GM18858 (cell line): ENCODE measurements around the gene KLHL21.

Source experiments
- ATAC-seq: cut with Tn5 transposase; IDR thresholded peaks from one replicate; pipeline ENCODE4 v1.9.1; 2021; ENCODE audit not compliant: unreplicated experiment

Gene KLHL21

DNA sequence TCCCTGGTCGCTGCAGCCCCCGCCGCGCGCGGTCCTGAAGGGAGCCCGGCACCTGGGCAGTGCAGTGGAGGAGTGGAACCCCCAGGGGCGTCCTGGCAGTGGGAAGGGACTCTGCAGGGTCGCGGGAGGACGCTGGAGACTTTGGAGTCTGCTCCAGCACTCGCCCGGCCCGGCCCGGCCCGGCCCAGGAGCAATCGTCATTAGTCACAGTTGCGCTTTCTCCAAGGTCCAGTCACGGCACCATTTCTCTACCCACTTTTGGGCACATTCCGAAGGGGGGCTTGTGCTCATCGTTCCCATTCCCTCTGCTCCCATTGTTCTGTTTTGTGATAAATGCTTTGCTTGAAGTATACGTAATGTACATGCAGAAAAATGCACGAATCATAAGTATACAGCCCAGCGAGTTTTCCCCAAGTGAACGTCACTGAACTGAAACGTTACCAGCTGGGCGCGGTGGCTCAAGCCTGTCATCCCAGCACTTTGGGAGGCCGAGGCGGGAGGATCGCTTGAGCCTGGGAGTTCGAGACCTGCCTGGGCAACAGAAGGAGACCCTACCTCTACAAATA, 23.0 kb upstream of the KLHL21 start:
- ATAC-seq = no peak

DNA sequence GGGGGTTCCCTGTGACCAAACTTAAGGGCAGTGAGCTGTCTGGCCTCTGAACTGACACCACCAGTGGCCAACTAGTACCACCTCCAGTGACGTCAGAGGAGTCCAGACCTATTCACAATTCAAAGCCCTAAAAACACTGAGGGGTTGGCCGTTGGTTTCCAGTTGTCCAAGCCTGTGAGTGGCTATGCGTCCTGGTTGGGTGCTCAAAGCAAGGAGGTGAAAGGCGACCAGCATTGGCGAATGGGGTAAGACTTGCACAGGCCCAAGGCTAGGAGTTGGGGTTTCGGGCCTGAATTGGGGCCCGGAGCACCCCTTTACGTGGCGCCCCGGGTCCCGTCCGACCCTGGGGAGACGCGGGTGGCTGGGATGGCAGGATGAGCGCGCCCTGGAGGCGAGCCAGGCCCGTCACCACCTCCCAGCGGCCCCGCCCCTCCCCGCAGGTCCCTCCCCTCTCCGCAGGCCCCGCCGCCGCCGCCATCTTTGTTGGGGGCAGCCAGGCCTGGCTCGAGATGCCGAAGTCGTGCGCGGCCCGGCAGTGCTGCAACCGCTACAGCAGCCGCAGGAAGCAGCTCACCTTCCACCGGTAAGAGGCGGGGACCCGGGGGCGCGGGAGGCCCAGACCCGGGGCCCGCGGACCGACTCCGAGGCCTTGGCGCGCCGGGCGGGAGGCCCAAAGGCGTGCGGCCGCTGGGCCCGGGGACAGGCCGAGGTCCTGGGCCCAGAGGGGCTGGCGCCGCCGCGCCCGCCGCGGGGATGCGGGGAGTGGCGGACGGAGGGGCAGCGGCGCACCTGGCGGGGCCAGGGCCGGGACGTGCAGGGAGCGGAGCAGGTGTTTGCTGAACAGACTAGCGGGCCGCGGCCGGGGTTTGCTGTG, 22.3 kb upstream of the KLHL21 start, which contains the start of gene THAP3:
Gene THAP3, plus strand, starts transcription at position 159 of the 874 bp plus-strand sequence. Its CDS starts 351 bp downstream, at position 510.
- peak; percentile 46 for ATAC-seq

DNA sequence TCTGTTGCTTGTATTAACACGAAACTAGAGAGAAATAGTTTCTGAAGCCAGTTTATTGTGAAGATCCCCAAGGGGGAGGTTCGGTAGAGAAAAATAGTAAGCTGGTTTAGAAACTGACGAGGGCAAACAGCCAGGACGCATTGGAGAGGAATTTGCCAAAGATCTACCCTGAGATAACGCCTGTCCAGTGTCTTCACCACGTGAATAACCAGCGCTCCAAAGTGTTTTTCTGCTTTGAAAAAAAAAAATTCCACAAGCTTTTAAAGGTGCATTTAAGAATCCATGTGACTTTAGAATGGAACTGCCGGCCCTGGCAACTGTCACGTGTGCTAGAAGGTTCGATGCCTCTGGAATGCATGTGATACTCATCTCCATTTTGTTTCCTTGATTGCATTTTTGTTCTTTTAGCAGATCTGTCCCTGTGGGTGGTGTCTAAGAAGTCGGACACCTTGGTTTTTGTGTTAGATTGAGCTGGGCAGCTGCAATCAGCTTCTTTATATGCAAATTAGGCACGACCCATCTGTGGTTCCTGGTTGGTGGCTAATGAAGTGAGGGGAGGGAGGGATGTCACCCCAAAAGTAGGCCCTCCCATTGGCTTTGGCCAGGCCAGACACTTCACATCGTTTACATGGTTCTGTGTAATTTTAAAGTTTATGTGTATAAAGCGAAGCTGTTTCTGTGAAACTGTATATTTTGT, 20.7 kb upstream of the KLHL21 start:
- no peak for ATAC-seq

DNA sequence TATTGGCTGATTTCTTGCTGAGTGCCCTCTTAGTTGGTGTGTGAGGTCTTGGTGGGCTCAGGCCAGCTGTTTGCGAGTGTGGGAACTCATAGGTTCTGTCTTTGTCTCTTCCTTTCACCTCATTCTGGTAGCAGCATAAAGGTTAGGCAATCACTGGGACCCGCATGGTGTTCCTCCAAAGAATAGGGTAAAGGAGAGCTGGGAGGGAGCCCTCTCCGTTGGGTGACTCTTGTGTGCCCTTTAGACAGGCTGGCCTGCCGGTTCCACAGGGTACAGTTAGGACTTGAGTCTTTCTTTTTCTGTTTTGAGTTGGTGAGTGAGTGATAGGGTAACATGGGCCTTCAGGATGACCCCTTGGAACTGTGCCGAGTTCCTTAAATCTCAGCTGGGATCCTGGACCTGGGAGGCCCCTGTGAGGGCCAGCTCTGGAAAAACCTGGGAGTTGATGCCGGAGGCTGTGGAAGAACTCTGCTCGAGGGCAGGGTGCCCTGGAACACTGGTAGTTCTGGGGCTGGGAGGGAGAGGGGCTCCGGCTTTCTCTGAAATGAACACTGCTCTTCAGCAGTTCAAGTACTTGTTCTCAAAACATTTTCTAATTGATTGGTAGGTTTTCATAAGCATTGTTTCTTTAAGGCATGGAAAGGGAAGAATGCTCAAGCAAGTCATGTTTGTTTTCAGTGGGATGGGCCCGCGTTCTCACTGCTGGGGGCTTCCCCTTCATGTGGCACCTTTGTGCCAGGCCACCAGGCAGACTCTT, 19.9 kb upstream of the KLHL21 start:
- no peak for ATAC-seq

DNA sequence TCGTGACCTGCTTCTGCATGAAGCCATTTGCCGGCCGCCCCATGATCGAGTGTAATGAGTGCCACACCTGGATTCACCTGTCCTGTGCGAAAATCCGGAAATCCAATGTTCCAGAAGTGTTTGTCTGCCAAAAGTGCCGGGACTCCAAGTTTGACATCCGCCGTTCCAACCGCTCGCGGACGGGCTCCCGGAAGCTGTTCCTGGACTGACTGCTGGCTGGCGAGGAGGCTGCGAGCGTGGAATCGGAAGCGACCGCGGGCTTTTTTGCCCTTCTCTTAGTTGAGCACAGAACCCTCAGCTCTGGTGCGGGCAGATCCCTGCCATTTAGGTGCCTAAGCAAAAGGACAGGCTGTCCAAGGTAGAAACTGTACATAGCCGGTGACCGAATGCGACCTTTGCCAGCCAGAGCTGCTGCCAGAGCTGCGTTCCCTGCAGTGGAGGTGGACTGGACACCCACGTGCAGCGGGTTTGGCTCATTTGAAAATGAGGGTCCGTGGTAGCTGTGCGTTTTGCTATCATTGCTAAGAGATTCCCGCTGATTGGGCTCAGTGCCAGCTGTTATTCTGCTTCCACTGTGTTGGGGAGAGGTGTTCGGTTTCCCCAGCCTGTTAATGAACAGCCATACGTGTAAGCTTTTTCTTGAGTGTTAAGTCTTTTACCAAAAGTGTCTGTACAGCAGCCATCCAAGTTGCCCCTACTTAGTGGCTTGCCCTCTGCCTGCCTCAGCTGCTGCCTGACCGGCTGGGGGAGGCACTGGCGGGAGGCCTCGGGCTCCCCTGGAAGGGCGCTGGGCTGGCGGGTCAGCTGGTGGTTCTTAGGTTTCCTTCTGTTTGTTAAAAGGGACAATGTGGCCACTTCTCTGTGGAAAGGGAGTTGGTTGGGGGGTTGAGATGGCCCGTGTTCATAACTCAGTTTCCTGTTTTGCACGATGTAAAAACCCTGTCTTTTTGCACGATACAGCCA, 19.0 kb upstream of the KLHL21 start:
- ATAC-seq = no peak

DNA sequence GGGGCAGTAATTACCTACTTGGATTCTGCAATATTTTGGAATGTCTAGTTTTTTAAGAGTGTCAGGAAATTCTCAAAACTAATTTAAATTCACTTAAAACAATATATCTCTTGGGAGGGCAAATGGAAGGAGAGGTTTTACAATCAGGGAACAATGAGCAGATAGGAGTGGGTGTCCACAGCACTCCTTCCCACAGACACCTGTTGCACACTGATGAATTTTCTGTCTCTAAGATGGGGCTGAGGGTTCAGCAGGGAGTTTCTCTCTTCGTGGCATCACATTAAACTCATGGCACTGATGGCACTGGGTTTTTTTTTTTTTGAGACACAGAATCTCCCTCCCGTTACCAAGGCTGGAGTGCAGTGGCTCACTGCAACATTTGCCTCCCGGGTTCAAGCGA, 16.4 kb upstream of the KLHL21 start:
- no peak for ATAC-seq

DNA sequence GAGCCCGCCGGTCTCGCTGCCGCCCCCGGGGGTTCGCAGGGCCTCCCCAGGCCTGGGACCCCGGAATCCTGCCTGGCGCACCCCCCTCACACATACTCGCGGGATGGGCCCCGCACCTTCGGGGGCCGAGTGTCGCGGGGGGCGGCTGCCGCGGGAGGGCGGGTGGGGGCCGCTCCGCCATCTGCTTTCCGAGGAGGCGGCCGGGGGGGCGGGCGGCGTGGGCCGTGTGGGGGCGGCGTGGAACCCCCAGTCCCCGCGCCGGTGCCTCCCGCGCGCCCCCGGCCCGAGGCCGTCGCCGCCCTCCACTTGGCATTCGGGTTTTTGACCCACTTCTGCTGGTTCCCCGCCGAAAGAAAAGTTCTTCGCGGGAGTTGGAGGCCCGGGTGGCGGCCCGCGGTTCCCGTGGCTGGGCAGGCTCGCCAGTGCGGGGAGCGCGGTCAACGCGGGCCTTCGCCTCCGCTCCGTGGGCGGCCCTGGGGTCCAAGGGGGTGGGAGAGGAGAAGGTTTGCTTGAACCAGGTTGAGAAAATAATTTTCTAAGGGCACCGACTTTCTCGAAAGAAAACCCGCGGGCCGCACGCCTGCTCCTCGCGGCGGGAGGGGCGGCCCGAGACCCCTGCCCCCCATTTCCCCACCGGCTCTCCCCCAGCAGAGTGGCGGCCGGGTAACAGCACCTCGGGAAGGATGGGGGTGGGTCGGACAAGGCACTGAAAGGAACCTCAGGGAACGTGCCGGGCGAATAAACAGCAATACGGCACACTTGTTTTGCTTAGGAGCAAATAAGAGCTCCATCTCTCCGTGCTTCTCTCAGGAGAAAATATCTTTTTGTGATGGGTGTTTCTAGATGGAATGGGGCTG, 12.5 kb upstream of the KLHL21 start:
- no peak for ATAC-seq

DNA sequence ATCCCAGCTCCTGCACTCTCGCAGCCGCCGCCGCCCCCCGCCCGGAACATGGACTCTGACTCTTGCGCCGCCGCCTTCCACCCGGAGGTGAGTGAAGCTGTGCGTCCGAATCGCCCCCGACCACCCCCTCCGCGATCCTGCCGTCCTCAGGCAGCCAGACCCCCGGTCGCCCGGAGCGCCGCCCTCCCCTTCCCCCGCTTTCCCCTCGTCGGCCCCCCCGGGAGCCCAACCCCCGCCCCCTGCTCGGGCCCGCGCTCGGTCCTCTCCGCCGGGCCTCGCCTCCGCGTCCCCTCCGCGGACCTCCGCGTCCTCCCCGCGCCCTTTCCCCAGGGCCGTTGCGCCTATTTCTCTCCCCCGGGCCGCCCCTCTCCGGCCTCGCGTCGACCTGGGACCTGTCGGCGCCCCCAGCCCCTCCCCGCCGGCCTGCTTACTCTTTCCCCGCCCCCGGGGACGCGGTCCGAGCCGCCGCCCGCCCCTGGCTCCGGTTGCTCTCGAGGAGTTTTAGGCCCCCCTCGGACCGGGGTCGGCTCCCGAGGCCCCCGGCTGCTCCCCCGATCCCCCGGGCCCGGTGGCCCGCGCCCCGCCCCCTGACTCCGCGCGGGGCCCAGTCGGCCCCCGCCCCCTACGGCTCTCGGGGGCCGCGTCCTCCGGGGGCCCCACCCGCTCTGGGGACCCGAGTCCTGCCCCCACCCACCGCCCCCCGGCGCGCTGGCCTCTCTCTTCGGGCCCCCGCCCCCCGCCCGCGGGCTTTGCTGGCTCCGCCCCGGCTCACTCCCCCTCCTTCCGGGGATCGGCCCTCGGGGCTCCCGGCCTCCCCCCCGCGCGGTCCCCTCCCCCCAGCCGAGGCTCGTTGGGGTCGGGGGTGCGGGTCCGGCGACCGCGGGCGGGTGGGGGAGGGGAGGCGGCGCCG, 11.6 kb upstream of the KLHL21 start:
- ATAC-seq = no peak

DNA sequence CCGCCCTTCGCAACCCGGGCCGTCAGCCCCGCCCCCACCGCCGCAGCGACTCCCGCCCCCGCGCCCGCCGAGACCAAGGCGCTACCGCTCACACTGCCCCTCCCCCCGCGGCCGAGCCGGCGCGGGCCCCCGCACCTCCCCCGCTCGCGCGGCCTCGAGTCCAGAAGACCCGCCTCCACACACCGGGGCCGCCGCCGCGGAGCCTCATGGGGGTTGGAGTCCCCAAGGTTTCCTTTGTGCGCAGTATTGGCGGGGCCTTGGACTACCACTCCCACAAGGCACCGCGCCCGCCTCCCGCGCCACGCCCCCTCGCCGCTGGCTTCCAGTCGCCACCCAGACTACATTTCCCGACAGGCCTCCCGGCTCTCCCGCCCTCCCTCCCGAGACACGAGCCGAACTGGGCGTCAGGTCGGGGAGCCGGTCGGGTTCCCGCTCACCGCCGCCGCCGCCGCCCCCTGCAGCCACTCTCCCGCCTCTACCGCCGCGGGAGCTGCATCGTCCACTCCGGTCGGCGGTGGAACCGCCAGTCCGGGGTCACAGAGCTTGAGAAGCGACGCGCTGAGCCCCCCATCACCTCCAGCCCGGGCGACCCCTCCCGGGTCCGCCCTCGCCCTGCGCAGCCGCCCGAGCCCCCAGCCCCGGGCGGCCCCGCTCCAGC, 10.8 kb upstream of the KLHL21 start, which contains the start of gene PHF13:
Gene PHF13, plus strand, starts transcription at position 371 of the 658 bp plus-strand sequence. CDS start 336 bp downstream, outside the sequence.
- ATAC-seq = peak; percentile 85

DNA sequence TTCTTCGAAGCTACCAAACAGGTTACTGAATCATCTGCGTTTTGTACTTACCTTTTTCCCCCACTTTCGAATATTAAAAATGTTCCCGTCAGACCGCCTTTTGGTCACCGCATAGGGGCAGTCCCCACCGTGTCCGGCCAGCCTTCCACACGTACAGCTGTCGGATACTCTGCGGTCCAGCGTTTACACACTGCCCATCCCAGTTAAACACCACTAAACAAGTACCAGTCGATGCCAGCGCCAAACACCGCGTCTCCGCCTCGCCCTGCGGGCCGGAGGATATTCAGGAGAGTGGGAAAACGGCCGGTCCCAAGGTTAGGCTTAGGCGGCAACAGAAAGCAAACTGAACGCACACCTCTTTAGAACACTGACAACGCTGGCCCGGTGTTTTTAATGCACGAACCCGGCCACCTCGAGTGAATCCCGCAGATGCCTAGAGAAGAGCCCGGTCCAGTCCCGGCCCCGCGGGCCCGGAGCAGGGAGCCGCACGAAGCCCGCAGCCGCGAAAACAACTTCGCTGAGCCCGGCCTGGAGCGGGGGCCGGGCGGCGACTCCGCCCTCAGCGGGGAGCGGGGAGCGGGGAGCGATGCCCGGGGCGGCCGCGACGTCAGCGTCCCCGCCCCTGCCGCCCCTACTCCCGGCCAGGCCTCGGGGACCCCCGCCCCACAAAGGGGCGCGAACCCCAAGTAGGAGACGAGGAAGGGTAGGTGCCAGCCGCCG, 10.1 kb upstream of the KLHL21 start:
- peak; percentile 11 for ATAC-seq

DNA sequence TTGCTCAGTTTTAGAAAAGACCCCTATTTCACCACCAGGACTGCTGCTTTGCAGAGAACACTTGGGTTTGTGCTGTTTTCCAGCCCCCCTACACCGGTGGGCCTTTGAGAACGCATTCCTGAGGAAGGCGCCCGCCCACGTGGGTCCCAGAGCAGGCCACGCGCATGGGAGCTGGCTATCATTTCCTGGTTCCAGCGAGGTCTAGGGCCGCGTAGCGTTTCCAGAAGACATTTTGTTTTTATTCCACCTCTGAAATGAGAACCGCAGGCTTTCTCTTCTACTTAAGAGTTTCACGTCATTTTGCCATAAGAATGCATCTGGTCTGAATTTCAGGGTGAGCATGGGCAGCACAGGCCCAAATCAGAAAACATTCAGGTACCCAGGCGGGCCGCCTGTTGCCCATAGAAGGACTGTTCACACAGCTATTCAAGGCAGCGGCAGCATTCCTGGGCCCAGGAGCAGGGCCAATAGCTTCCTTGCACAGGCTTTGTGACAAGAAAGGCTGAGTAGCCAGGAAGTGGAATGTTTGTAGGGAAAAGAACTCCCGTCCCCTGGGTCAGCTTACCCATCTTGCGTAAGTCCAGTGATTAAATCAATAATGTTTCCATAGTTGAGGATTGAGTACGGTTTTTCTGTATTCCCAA, 1.4 kb upstream of the KLHL21 start:
- ATAC-seq = no peak

DNA sequence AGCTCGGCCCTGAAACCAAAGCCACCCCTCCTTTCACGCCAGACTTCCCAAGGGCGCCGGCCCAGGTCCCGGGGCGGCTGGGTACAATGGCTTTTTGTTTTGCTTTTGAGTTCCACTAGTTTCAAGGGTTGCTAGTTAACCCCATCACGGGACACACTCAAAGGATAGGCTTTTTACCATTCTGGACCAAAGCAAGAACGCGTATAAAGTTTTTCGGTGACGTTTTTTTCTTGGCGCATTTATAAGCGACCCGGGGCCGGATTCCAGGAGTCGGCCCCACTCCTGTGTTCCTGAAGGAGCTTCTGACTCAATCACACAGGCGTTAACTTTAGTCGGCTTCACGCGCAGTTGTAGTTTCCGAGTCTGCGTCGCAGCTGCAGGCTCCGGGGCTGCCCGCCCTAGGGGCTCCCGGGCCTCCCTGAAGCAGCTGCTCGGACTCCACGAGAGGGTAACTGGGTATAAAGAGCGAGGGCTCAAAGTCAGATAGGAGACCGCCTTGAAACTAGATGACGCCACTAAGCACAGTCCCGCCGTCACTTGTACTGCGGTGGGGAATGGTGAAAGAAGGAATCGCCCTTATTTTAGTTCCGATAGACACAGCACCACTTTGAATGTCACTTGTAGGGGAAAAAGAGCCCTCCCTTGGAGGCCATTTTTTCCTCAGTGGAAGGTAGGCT, 707 bp upstream of the KLHL21 start:
- peak; percentile 19 for ATAC-seq

DNA sequence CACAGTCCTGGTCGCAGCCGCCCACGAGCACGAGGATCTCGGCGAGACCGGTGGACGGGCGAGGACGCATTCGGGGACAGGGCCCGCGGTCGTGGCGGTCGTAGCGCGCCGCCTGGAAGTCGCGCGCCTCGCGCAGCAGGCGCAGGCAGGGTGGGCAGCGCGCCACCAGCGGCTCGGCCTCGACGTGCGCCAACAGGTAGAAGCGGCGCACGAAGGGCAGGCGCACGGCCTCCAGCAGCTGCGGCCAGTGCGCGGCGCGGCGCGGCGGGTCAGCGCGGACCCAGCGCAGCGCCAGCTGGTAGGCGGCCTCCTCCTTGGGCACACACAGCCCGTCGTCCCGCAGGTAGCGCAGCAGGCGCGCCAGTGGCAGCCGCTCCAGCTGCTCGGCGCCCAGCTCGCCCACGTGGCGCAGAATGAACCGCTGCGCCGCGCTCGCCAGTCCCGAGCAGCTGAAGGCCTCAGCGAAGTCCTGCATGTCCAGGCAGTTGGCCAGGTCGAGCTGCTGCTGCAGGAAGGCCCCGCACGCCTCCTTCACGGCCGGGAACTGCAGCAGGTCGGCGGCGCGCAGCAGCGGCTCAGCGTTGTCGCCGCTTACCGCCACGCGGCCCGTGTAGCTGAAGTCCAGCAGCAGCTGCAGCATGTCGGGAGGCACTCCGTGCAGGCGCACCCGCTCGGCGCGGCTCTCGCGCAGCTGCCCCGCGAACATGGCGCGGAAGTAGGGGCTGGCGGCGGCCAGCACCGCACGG, 573 bp downstream of the KLHL21 start:
- peak; percentile 4 for ATAC-seq

DNA sequence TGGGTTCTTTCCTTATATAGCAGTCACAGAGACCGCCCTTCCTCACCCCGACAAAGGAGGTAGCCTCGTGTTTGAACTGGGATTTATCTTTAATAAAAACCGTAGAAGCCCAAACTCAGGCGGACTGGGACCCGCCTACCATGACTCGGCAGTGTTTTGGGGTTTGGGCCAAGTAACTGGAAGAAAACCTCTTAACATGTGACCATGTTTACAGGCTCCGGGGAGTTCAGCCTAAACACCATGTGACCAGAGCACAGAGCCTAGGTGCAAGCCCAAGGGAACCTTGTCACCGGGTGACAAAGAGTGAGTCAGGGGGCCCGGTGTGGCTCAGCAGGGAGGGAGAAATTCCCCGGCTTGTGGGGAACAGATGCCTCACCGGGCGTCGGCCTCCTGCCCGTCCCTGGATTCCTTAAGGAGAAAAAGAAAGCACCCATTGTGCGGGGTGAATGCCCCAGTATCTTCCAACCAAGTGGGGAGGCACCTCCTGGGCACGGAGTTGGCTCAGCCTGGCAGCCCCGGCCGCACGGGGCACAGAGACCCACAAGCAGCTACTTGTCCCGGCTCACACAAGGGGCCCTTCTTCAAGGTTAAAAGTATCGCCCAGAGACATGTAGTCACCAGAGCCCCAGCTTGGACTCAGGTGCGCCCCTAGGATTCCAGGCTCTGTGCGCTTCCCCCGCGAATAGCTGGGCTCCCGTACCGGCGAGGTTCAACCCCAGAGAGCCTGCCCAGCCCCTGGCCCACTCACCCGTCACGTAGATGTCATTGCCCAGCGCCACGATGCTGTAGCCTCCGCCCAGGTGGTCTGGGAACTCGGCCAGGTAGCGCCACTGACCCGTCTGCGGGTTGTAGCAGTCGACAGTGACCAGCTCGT, 1.4 kb downstream of the KLHL21 start:
- peak; percentile 31 for ATAC-seq
